ENCODE data around the gene TM7SF2.
A peak's percentile ranks its signal among the peaks of the same experiment; 100 is the strongest.

TM7SF2 gene

DNA sequence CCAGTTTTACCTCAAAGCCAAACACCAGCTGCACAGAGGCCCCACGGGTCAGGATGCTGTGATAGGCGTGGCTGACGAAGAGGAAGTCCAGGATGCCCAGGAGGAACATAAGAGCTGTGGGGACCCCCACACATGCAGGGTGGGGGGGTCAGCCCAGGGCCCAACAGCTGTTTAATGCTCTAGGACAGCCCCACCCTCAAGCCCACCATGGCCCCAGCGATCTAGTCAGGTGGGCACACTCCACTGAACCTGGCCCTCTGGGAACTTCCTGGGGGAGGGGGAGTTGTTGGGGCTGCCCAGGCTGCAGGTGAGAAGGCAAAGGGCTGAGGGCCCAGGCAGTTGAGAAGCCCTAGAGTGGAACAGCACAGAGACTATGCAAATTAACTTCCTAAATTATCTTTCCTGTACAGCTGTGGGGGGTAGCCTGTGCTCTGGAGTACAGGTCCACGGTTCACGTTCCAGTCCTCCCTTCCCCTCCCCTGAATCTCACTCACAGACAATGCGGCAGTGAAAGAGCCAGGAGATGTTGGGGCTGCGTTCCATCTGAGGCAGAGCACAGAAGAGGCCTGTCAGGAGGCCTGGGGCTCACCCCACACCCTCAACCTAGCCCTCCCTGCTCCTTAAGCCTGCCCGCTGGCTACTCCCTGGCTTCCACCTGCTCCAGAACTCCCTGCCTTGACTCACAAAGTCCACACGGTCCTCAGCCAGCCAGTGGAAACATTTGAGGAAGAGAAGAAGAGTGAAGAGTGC is 20.7 kb downstream of the TM7SF2 start:
- TF ChIP-seq, protein P1, sequence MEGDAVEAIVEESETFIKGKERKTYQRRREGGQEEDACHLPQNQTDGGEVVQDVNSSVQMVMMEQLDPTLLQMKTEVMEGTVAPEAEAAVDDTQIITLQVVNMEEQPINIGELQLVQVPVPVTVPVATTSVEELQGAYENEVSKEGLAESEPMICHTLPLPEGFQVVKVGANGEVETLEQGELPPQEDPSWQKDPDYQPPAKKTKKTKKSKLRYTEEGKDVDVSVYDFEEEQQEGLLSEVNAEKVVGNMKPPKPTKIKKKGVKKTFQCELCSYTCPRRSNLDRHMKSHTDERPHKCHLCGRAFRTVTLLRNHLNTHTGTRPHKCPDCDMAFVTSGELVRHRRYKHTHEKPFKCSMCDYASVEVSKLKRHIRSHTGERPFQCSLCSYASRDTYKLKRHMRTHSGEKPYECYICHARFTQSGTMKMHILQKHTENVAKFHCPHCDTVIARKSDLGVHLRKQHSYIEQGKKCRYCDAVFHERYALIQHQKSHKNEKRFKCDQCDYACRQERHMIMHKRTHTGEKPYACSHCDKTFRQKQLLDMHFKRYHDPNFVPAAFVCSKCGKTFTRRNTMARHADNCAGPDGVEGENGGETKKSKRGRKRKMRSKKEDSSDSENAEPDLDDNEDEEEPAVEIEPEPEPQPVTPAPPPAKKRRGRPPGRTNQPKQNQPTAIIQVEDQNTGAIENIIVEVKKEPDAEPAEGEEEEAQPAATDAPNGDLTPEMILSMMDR (IDR thresholded peaks at IDR 0.05; ENCODE audit: control insufficient read depth, insufficient read depth, low read depth, low read length, missing control alignments) = no peak
- no peak for DNase-seq (ENCODE audit: low read depth)
- no peak overlapping the region for H3K4me3 ChIP-seq (ENCODE audit: control insufficient read depth, low read depth, low read length)

DNA sequence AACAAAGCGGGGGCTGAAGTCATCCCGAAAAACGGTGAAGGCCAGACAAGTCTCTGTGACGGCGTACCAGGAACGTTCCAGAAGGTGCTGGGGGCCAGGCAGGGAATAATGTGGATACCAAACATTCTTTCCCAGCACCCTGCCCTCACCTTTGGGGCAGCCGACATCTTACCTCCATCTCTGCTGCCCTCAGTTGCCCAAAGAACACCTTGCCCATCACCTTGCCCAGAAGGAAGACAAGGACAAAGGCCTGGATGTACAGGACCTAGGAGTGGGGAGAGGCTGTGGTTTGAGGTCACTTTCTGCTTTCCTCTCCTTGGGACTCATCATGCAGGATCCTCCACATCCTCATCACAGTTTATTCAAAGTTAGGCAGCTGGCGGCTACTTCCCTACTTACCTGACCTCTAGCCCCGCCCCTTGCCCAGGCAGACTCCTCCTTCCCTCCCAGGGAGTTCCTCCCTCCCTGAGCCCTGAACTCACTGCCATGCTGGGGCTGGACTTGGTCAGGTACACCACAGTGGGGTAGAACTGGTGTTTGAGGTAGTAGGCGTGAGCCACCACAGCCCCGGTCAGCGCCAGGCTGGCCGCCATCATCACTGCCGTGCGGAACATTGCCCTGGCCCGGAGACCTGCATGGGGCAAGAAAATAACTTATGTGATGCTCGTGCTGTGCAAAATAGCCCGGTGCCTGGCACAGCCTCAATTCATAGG is 21.5 kb downstream of the TM7SF2 start:
- TF ChIP-seq, protein P1 (IDR thresholded peaks at IDR 0.05; ENCODE audit: control insufficient read depth, insufficient read depth, low read depth, low read length, missing control alignments) = no peak
- no peak for DNase-seq (ENCODE audit: low read depth)
- peak overlapping the region; percentile 92 for H3K4me3 ChIP-seq (ENCODE audit: control insufficient read depth, low read depth, low read length)

DNA sequence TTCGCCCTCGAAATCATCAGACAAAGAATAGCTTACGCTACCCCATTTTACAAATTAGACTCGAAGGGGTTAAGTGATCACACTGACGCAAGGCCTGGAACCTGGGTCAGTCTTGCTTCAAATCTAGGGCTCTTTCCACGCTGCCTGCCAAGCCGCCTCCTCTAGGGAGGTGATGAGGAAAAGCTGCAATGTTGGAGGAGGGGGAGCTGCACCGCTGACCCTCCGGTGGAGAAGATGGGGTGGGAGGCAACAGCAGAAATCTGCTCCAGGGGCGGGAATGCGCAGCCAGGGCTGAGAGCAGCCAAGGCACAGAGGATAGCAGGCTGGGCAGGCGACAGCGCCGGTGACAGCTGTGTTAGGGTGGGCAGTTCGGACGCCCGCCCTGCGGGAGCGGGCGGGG is 22.1 kb downstream of the TM7SF2 start:
- TF ChIP-seq, protein P1 (IDR thresholded peaks at IDR 0.05; ENCODE audit: control insufficient read depth, insufficient read depth, low read depth, low read length, missing control alignments) = no peak
- no peak for DNase-seq (ENCODE audit: low read depth)
- peak overlapping the region; percentile 92 for H3K4me3 ChIP-seq (ENCODE audit: control insufficient read depth, low read depth, low read length)

DNA sequence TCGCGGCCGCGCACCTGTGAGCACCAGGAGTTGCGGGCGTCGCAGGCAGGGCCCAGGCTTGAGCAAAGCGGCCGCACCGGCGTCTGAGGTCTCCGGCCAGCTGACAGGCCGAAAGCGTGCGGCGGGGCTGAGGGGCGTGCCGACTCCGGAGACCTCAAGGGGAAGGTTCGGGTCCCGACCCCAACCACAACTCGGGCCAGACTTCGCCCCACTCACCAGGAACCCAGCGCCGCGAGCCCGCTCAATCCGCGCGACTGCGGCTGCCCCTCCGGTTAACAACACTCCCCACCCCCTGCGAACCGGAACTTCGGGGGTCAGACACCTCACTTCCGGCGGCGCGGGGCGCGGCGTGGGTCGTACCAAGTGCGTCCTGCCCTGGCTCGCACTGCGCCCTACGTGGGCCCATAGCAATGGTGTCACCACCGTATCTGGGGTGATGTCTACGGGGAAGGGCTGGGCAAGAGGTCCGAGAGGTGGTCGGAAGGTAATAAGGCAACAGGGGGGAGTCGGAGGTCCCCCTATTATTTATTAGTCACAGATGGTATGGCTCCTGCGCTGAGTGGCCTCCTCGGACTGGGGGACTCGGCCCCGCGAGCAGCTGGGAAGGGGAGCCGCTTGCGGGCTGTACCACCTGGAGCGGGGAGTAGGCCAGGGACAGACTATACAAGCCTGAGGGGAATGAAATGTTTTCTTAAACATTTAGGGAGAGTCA is 22.7 kb downstream of the TM7SF2 start, which contains the start of gene SYVN1:
Gene SYVN1 (minus strand): TSS at position 280 of the 712 bp plus-strand sequence. CDS start 918 bp downstream, outside the sequence.
- peak within 1 kb of the TSS; percentile 92 for H3K4me3 ChIP-seq (ENCODE audit: control insufficient read depth, low read depth, low read length)
- peak; percentile 51 for DNase-seq (ENCODE audit: low read depth)
- TF ChIP-seq, protein P1 (IDR thresholded peaks at IDR 0.05; ENCODE audit: control insufficient read depth, insufficient read depth, low read depth, low read length, missing control alignments) = no peak

DNA sequence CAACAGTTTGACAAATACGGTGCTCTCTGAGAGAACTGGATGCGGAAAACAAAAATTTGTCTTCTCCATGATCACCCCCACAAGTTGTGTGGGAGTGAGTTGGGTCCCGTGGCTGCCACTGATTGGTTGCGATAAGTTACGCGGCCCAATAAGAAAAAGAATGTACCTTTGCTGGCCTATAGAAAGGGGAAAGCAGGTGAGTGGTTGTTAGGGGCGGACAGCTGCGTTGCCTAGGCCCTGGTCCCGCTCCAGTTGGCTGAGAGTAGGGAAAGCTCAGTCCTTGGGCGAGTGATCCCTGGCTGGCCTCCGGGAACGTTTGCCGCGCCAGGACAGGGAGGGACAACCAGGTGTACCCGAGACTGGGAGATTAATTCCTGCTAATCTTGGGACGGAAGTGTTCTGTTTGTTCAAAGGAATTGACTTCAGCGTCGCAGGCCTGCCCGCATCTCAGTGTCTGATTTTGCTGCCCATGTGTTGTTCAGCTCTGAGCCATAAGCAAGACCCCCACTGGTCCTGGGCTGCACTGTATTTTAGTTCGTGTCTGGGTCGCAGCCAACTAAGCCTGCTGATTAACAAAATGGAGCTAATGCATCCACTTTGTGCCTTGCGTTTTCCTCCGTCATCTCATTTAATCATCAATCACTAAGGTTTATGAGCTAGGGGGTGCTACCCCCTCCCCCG is 23.4 kb downstream of the TM7SF2 start:
- H3K4me3 ChIP-seq (ENCODE audit: control insufficient read depth, low read depth, low read length) = peak overlapping the region; percentile 92
- TF ChIP-seq, protein P1 (IDR thresholded peaks at IDR 0.05; ENCODE audit: control insufficient read depth, insufficient read depth, low read depth, low read length, missing control alignments) = no peak
- peak; percentile 87 for DNase-seq (ENCODE audit: low read depth)

DNA sequence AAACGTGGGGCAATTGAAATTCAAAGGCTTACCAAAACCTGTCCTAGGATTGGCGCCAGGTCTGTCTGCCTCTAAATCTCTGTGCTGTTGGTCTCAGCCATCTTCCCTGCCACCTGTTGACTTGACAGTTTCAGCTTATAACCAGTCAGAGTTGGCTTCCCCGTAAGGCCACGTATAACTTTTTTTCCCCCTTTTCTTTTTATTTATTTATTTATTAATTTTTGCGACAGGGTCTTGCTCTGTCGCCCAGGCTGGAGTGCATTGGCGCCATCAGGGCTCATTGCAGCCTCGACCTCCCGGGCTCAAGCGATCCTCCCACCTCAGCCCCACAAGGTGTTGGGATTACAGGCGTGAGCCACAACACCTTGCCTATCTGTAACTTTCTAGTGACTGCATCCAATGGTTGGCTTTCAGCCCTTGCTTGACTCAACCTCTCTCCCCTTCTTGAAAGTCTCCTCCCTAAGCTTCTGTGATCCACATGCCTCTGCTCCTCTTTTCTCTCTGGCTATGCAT is 24.0 kb downstream of the TM7SF2 start:
- no peak for DNase-seq (ENCODE audit: low read depth)
- H3K4me3 ChIP-seq (ENCODE audit: control insufficient read depth, low read depth, low read length) = peak overlapping the region; percentile 92
- TF ChIP-seq, protein P1 (IDR thresholded peaks at IDR 0.05; ENCODE audit: control insufficient read depth, insufficient read depth, low read depth, low read length, missing control alignments) = no peak

Data from AG09309 (cell line).